Trophoblast cell (in vitro differentiated cells and primary cell): ENCODE results near the gene BRCA2.

Experiments
- DNase-seq, 2 donors: peaks; one replicate each; pipeline ENCODE4 v3.0.0-alpha.2; 2016
- H2AFZ ChIP-seq: 2 replicates; pipeline ENCODE4 v1.6.1; 2013; ENCODE audit warnings: low read length, moderate library complexity, mild to moderate bottlenecking; ENCODE audit not compliant: insufficient read depth, poor library complexity
- H2AK5ac ChIP-seq: 2 replicates; pipeline ENCODE4 v1.6.1; 2013; ENCODE audit warnings: mild to moderate bottlenecking, low read length
- H2BK120ac ChIP-seq: 2 replicates; pipeline ENCODE4 v1.6.1; 2013; ENCODE audit warnings: low read length, mild to moderate bottlenecking, moderate library complexity; ENCODE audit not compliant: insufficient read depth, poor library complexity
- H2BK12ac ChIP-seq: 2 replicates; pipeline ENCODE4 v1.6.1; 2013; ENCODE audit warnings: mild to moderate bottlenecking, low read length, moderate library complexity
- H2BK5ac ChIP-seq: 2 replicates; pipeline ENCODE4 v1.6.1; 2013; ENCODE audit warnings: low read length, low read depth, moderate library complexity, mild to moderate bottlenecking; ENCODE audit not compliant: poor library complexity
- H3K14ac ChIP-seq: 2 replicates; pipeline ENCODE4 v1.6.1; 2013; ENCODE audit warnings: mild to moderate bottlenecking, low read length
- H3K18ac ChIP-seq: 2 replicates; pipeline ENCODE4 v1.6.1; 2013; ENCODE audit warnings: mild to moderate bottlenecking, low read length
- H3K23ac ChIP-seq: 2 replicates; pipeline ENCODE4 v1.6.1; 2013; ENCODE audit warnings: low read length
- H3K27ac ChIP-seq: 2 replicates; pipeline ENCODE4 v1.5.1; 2013; ENCODE audit warnings: low read depth, mild to moderate bottlenecking, inconsistent platforms, low read length, moderate library complexity
- H3K27me3 ChIP-seq: 2 replicates; pipeline ENCODE4 v1.6.1; 2013; ENCODE audit warnings: inconsistent platforms, mild to moderate bottlenecking, low read length, moderate library complexity; ENCODE audit not compliant: insufficient read depth
- H3K36me3 ChIP-seq, 2 experiments: 1 replicate in 1 of 2; 2 replicates in 1 of 2; pipeline ENCODE4 v1.6.1; 2013; ENCODE audit warnings: low read length in 2 of 2, mild to moderate bottlenecking in 2 of 2, moderate library complexity in 1 of 2; ENCODE audit not compliant: insufficient read depth in 2 of 2, control insufficient read depth in 1 of 2
- H3K4ac ChIP-seq: 2 replicates; pipeline ENCODE4 v1.6.1; 2013; ENCODE audit warnings: low read depth, mild to moderate bottlenecking, low read length, moderate library complexity
- H3K4me1 ChIP-seq, 2 experiments: 1 replicate in 1 of 2; 2 replicates in 1 of 2; pipeline ENCODE4 v1.6.1; 2013; ENCODE audit warnings: low read length in 2 of 2, mild to moderate bottlenecking in 2 of 2, moderate library complexity in 1 of 2; ENCODE audit not compliant: insufficient read depth in 2 of 2, control insufficient read depth in 1 of 2
- H3K4me2 ChIP-seq: 2 replicates; pipeline ENCODE4 v1.6.1; 2013; ENCODE audit warnings: inconsistent platforms, mild to moderate bottlenecking, low read length, moderate library complexity
- H3K4me3 ChIP-seq: 2 replicates; pipeline ENCODE4 v1.5.1; 2013; ENCODE audit warnings: mild to moderate bottlenecking, low read depth, low read length, inconsistent platforms
- H3K79me1 ChIP-seq: one replicate; pipeline ENCODE4 v1.6.1; 2013; ENCODE audit warnings: low read length
- H3K79me2 ChIP-seq: 2 replicates; pipeline ENCODE4 v1.6.1; 2013; ENCODE audit warnings: low read length, mild to moderate bottlenecking; ENCODE audit not compliant: control insufficient read depth, insufficient read depth, poor library complexity
- H3K9ac ChIP-seq: 2 replicates; pipeline ENCODE4 v1.6.1; 2013; ENCODE audit warnings: mild to moderate bottlenecking, low read length
- H3K9me3 ChIP-seq: 2 replicates; pipeline ENCODE4 v1.6.1; 2013; ENCODE audit warnings: low read depth, mild to moderate bottlenecking, control low read depth, inconsistent platforms, low read length; ENCODE audit not compliant: insufficient read depth
- H4K12ac ChIP-seq: 2 replicates; pipeline ENCODE4 v1.6.1; 2013; ENCODE audit warnings: low read depth, mild to moderate bottlenecking, low read length, moderate library complexity
- H4K8ac ChIP-seq: 2 replicates; pipeline ENCODE4 v1.6.1; 2013; ENCODE audit warnings: low read depth, mild to moderate bottlenecking, low read length, moderate library complexity
- H4K91ac ChIP-seq: one replicate; pipeline ENCODE4 v1.6.1; 2013; ENCODE audit warnings: low read depth, mild to moderate bottlenecking, low read length, moderate library complexity
- WGBS: extraction: QIAGEN DNeasy Blood & Tissue Kit; methylation state at CpG from one replicate; pipeline ENCODE4 v1.1.7; 2013; ENCODE audit warnings: missing lambda C conversion rate; ENCODE audit not compliant: insufficient read length, insufficient coverage; ENCODE audit errors: extremely low coverage; 5-methylcytosine and 5-hydroxymethylcytosine counted together

The BRCA2 gene

GRCh38 chr13:32281096-32281495, 34.2 kb upstream of the BRCA2 start:
- Histone ChIP-seq H2AK5ac (no peak overlapping the region), H2BK120ac (no peak overlapping the region), H3K4me2 (no peak overlapping the region), H3K79me1 (no peaks in the 10 kb centered on the region), H3K36me3 (no peaks in the 10 kb centered on the region), H3K9ac (no peak overlapping the region), H2AFZ (no peak overlapping the region), H4K12ac (no peak overlapping the region), H3K4me3 (no peak overlapping the region), H3K27me3 (no peaks in the 10 kb centered on the region), H3K4me1 (no peaks in the 10 kb centered on the region), H3K27ac (no peak overlapping the region), H4K91ac (no peak overlapping the region), H3K23ac (no peak overlapping the region), H2BK5ac (no peak overlapping the region), H3K79me2 (no peaks in the 10 kb centered on the region), H3K18ac (no peak overlapping the region), H2BK12ac (no peak overlapping the region), H4K8ac (no peak overlapping the region), H3K14ac (no peak overlapping the region), H3K9me3 (no peaks in the 10 kb centered on the region), H3K4ac (no peak overlapping the region)
- no CpG with 5 or more reads among the region's 1 CpG for WGBS
- DNase-seq = no peak

DNA sequence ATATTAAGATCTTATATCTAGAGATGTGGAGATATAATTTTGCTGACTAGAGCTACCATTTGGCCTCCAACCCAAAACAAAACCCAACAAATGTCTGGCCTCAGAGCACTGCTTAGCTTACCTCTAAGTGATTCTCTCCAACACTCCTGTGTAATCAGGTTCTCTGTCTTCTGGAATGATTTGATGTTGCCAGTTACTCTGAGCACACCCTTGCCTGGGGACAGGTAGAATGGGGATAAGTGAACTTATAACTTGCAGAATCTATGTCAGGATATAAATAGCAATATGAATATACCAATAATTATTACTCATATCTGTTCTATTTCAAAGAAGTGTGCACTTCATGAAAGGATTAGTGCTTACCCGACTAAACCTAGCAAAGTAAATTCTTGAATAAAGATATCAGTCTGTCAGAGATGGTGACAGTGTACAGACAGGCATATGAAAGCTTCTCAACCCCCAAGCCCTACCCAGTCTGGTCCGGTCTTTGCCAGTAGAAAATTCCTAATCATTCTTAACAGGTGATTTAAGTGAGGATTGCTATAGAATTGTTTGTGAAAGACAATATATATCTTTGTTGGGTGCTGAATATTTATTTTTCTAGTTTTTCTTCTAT, 33.1 kb upstream of the BRCA2 start:
- no peaks in the 10 kb centered on the region for H3K79me2 ChIP-seq
- H3K4me2 ChIP-seq = no peak overlapping the region
- no peaks in the 10 kb centered on the region for H3K4me1 ChIP-seq
- no peak overlapping the region for H2BK120ac ChIP-seq
- H3K27ac ChIP-seq = no peak overlapping the region
- H2BK12ac ChIP-seq = no peak overlapping the region
- no peak overlapping the region for H3K14ac ChIP-seq
- H2BK5ac ChIP-seq = no peak overlapping the region
- no peak overlapping the region for H4K8ac ChIP-seq
- H3K79me1 ChIP-seq = no peaks in the 10 kb centered on the region
- DNase-seq = no peak
- H3K23ac ChIP-seq = no peak overlapping the region
- WGBS = no CpG with 5 or more reads among the region's 2 CpGs
- H4K91ac ChIP-seq = no peak overlapping the region
- H3K4me3 ChIP-seq = no peak overlapping the region
- H3K18ac ChIP-seq = no peak overlapping the region
- H3K4ac ChIP-seq = no peak overlapping the region
- no peak overlapping the region for H2AK5ac ChIP-seq
- H3K9ac ChIP-seq = no peak overlapping the region
- H3K27me3 ChIP-seq = no peaks in the 10 kb centered on the region
- H3K9me3 ChIP-seq = no peaks in the 10 kb centered on the region
- H2AFZ ChIP-seq = no peak overlapping the region
- no peak overlapping the region for H4K12ac ChIP-seq
- H3K36me3 ChIP-seq = no peaks in the 10 kb centered on the region

GRCh38 chr13:32284927-32285632, 30.2 kb upstream of the BRCA2 start:
- Histone ChIP-seq H3K4ac (no peak overlapping the region), H3K9me3 (no peaks in the 10 kb centered on the region), H3K27me3 (no peaks in the 10 kb centered on the region), H3K18ac (no peak overlapping the region), H3K14ac (no peak overlapping the region), H2AFZ (no peak overlapping the region), H3K4me1 (no peaks in the 10 kb centered on the region), H2BK12ac (no peak overlapping the region), H3K79me1 (no peaks in the 10 kb centered on the region), H4K8ac (no peak overlapping the region), H3K36me3 (no peaks in the 10 kb centered on the region), H3K4me2 (no peak overlapping the region), H4K12ac (no peak overlapping the region), H3K4me3 (no peak overlapping the region), H3K79me2 (no peaks in the 10 kb centered on the region), H2BK5ac (no peak overlapping the region), H3K9ac (no peak overlapping the region), H3K27ac (no peak overlapping the region), H4K91ac (no peak overlapping the region), H2AK5ac (no peak overlapping the region), H2BK120ac (no peak overlapping the region), H3K23ac (no peak overlapping the region)
- DNase-seq = no peak
- WGBS = no CpG with 5 or more reads among the region's 6 CpGs

DNA sequence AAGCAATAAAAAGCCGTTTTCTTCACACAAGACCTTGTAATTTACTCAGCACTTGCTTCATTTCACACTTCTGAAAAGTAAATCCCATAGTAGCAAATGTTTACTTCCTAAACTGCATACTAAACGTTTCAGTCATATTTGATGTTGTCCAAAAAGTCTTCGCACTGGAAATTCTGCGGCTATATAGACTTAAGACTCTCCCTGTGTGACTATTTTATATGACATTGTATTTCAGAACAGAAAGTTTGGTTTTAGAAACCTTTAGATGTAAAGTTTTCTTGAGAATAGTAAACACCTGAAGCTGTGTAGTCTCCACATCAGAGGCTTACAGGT, 29.7 kb upstream of the BRCA2 start:
- Histone ChIP-seq H3K14ac (no peak overlapping the region), H3K4ac (no peak overlapping the region), H4K12ac (no peak overlapping the region), H3K79me2 (no peaks in the 10 kb centered on the region), H2AK5ac (no peak overlapping the region), H3K9ac (no peak overlapping the region), H3K4me1 (no peaks in the 10 kb centered on the region), H3K9me3 (no peaks in the 10 kb centered on the region), H2BK120ac (no peak overlapping the region), H3K18ac (no peak overlapping the region), H2BK5ac (no peak overlapping the region), H3K36me3 (no peaks in the 10 kb centered on the region), H3K4me2 (no peak overlapping the region), H3K23ac (no peak overlapping the region), H4K91ac (no peak overlapping the region), H3K27me3 (no peaks in the 10 kb centered on the region), H2BK12ac (no peak overlapping the region), H4K8ac (no peak overlapping the region), H3K4me3 (no peak overlapping the region), H2AFZ (no peak overlapping the region), H3K79me1 (no peaks in the 10 kb centered on the region), H3K27ac (no peak overlapping the region)
- no CpG with 5 or more reads among the region's 4 CpGs for WGBS
- DNase-seq = no peak
